Hepatocyte (in vitro differentiated cells): ENCODE measurements around the gene MSI2. TPM values are rescaled to one million over a fixed set of nuclear protein-coding genes. Genes with fewer than 3 reads are reported as not detected.

ENCODE experiments used
- DNase-seq: peaks from one replicate; pipeline ENCODE4 v3.0.0-alpha.2; 2016; ENCODE audit warnings: low spot score
- H2AFZ ChIP-seq: fragments of 200-600 bp; sonication (generic); 2 replicates; pipeline ENCODE4 v1.6.0; 2016; ENCODE audit warnings: antibody characterized with exemption, mild to moderate bottlenecking
- H3K27ac ChIP-seq: fragments of 200-600 bp; sonication (generic); 2 replicates; pipeline ENCODE4 v1.5.1; 2016; ENCODE audit warnings: mild to moderate bottlenecking
- H3K27me3 ChIP-seq: fragments of 200-600 bp; sonication (generic); 2 replicates; pipeline ENCODE4 v1.6.1; 2016
- H3K36me3 ChIP-seq: fragments of 200-600 bp; sonication (generic); replicated peaks from 2 replicates; pipeline ENCODE4 v1.5.1; 2016; ENCODE audit warnings: low read depth; ENCODE audit not compliant: insufficient read depth
- H3K4me1 ChIP-seq: fragments of 200-600 bp; sonication (generic); 2 replicates; pipeline ENCODE4 v1.5.1; 2016; ENCODE audit warnings: mild to moderate bottlenecking, moderate library complexity; ENCODE audit not compliant: insufficient read depth
- H3K4me2 ChIP-seq: fragments of 200-600 bp; sonication (generic); 2 replicates; pipeline ENCODE4 v1.6.0; 2016
- H3K4me3 ChIP-seq: fragments of 200-600 bp; sonication (generic); 2 replicates; pipeline ENCODE4 v1.5.1; 2016; ENCODE audit warnings: mild to moderate bottlenecking
- H3K79me2 ChIP-seq: fragments of 200-600 bp; sonication (generic); 2 replicates; pipeline ENCODE4 v1.6.0; 2017; ENCODE audit warnings: mild to moderate bottlenecking
- H3K9me2 ChIP-seq: fragments of 200-600 bp; sonication (generic); replicated peaks from 2 replicates; pipeline ENCODE4 v1.6.0; 2017; ENCODE audit warnings: mild to moderate bottlenecking; ENCODE audit not compliant: insufficient read depth
- H3K9me3 ChIP-seq: fragments of 200-600 bp; sonication (generic); 2 replicates; pipeline ENCODE4 v1.5.1; 2016; ENCODE audit warnings: low read depth, mild to moderate bottlenecking
- H4K20me1 ChIP-seq: fragments of 200-600 bp; sonication (generic); 2 replicates; pipeline ENCODE4 v1.6.0; 2016; ENCODE audit warnings: mild to moderate bottlenecking; ENCODE audit not compliant: insufficient read depth, poor library complexity, severe bottlenecking
- EZH2 ChIP-seq: fragments of 200-600 bp; sonication (generic); IDR thresholded peaks from 2 replicates; pipeline ENCODE4 v1.6.1; 2016; ENCODE audit warnings: antibody characterized with exemption, mild to moderate bottlenecking, borderline replicate concordance
- EZH2phosphoT487 ChIP-seq: fragments of 200-600 bp; sonication (generic); IDR thresholded peaks from one replicate; pipeline ENCODE4 v1.6.1; 2018; ENCODE audit warnings: antibody characterized with exemption, mild to moderate bottlenecking, low read depth, moderate library complexity; ENCODE audit not compliant: unreplicated experiment, severe bottlenecking
- WGBS: methylation state at CpG from one replicate; pipeline ENCODE4 v1.1.6; 2016; ENCODE audit warnings: low lambda C conversion rate; ENCODE audit errors: missing lambda C conversion rate; 5-methylcytosine and 5-hydroxymethylcytosine counted together
- polyA plus RNA-seq: library from polyadenylated mRNA; unstranded; fragments of >200 nt; fragmentation: Nextera tagmentation; extraction: Ambion mirVana; gene quantifications from 2 replicates; pipeline ENCODE4 v1.2.1, GENCODE V29; 2016
- total RNA-seq: library from RNA; depleted of rRNA; stranded (reverse); fragments of >200 nt; gene quantifications from 2 replicates; pipeline ENCODE4 v1.2.3, GENCODE V29; 2014
- TF ChIP-seq, protein P1 (sequence below): fragments of 200-600 bp; sonication (generic); IDR thresholded peaks from 2 replicates; pipeline ENCODE4 v1.5.1; 2016; ENCODE audit warnings: antibody characterized with exemption, mild to moderate bottlenecking; ENCODE audit not compliant: poor library complexity

MSI2 gene
- total and polyA plus RNA-seq, 2 experiments from 2014 or later: 16.1 to 60.6 TPM

DNA sequence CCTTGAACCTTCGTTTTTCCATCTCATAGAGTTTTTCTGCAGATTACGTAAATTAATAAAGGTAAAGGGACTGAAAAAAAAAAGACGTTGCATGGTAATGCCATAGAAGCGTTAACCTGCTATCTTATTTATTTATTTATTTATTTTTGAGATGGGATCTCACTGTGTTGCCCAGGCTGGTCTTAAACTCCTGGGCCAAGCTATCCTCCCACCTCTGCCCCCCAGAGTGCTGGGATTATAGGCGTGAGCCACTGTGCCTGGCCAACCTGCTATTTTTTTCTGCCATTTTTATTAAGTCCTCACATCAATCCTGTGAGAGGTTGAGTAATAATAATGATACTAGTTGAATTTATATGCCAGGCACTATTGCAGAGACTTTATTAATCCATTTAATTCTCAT is 7.9 kb downstream of the MSI2 start:
- Histone ChIP-seq H3K4me3 (no peak overlapping the region), H3K27ac (no peak overlapping the region), H3K9me2 (no peaks in the 10 kb centered on the region), H4K20me1 (peaks cover 21% of the 10 kb centered on the region), H3K36me3 (no peaks in the 10 kb centered on the region), H3K27me3 (no peaks in the 10 kb centered on the region), H3K79me2 (peaks cover 92% of the 10 kb centered on the region), H2AFZ (no peak overlapping the region), H3K4me1 (peaks cover 13% of the 10 kb centered on the region), H3K9me3 (no peaks in the 10 kb centered on the region), H3K4me2 (no peak overlapping the region)
- TF ChIP-seq EZH2phosphoT487 (no peak), EZH2 (no peak)
- TF ChIP-seq, protein P1, sequence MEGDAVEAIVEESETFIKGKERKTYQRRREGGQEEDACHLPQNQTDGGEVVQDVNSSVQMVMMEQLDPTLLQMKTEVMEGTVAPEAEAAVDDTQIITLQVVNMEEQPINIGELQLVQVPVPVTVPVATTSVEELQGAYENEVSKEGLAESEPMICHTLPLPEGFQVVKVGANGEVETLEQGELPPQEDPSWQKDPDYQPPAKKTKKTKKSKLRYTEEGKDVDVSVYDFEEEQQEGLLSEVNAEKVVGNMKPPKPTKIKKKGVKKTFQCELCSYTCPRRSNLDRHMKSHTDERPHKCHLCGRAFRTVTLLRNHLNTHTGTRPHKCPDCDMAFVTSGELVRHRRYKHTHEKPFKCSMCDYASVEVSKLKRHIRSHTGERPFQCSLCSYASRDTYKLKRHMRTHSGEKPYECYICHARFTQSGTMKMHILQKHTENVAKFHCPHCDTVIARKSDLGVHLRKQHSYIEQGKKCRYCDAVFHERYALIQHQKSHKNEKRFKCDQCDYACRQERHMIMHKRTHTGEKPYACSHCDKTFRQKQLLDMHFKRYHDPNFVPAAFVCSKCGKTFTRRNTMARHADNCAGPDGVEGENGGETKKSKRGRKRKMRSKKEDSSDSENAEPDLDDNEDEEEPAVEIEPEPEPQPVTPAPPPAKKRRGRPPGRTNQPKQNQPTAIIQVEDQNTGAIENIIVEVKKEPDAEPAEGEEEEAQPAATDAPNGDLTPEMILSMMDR: no peak
- no peak for DNase-seq
- WGBS: 93% methylated on average over 5 of the region's 5 CpGs

DNA sequence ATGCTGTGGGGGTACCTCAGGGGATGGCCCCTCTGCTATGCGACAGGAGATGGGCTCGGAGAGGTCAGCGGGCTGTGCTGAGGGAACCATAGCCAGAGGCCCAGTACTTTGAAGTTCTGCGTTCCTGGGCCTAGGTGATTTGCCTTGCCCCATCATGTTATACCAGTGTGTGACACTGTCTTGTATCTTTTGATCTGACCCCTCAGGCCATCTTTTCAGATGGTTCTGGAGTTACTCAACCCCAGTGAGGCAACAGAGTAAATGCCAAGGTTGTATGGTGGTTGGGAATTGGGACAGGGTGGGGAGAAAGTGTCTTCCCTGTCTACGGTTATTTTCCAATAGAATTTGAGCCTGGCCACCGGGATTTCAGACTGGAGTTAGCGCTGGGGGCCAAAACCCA is 8.5 kb downstream of the MSI2 start:
- Histone ChIP-seq H3K9me3 (no peaks in the 10 kb centered on the region), H2AFZ (no peak overlapping the region), H3K9me2 (no peaks in the 10 kb centered on the region), H3K4me3 (no peak overlapping the region), H3K79me2 (peaks cover 92% of the 10 kb centered on the region), H4K20me1 (peaks cover 20% of the 10 kb centered on the region), H3K4me2 (no peak overlapping the region), H3K27me3 (no peaks in the 10 kb centered on the region), H3K4me1 (peaks cover 10% of the 10 kb centered on the region), H3K27ac (no peak overlapping the region), H3K36me3 (no peaks in the 10 kb centered on the region)
- TF ChIP-seq EZH2: no peak
- no peak for TF ChIP-seq EZH2phosphoT487
- TF ChIP-seq, protein P1: no peak
- no peak for DNase-seq
- 75% methylated on average over 7 of the region's 7 CpGs for WGBS

DNA sequence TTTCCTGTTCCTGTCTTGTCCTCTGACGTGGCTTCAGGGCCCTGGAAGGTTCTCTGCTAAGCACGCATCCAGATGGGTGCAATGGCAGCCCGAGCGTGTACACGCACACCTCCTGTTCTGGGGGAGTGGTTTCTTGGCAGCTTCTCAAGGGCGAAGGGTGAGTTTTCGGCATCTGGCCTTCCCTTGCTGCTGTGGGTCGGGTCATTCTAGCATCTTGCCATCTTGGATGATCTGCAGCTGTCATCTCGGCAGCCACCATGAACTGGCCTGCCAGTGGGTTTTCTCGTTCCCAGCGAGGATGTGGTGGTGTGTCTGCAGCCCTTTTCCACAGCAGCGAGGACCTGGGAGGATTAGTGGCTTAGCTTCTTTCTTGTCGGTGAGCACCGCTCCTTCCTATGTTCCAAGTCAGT is 10.6 kb downstream of the MSI2 start:
- no peaks in the 10 kb centered on the region for H3K9me2 ChIP-seq
- H3K9me3 ChIP-seq: no peaks in the 10 kb centered on the region
- H2AFZ ChIP-seq: no peak overlapping the region
- H3K4me1 ChIP-seq: peaks cover 23% of the 10 kb centered on the region
- WGBS: 95% methylated on average over 14 of the region's 14 CpGs
- TF ChIP-seq, protein P1: no peak
- TF ChIP-seq EZH2phosphoT487 (no peak), EZH2 (no peak)
- no peak overlapping the region for H3K4me3 ChIP-seq
- peaks cover 90% of the 10 kb centered on the region for H3K79me2 ChIP-seq
- DNase-seq: no peak
- H3K27ac ChIP-seq: no peak overlapping the region
- H3K36me3 ChIP-seq: no peaks in the 10 kb centered on the region
- H3K4me2 ChIP-seq: no peak overlapping the region
- H4K20me1 ChIP-seq: peaks cover 32% of the 10 kb centered on the region
- no peaks in the 10 kb centered on the region for H3K27me3 ChIP-seq

DNA sequence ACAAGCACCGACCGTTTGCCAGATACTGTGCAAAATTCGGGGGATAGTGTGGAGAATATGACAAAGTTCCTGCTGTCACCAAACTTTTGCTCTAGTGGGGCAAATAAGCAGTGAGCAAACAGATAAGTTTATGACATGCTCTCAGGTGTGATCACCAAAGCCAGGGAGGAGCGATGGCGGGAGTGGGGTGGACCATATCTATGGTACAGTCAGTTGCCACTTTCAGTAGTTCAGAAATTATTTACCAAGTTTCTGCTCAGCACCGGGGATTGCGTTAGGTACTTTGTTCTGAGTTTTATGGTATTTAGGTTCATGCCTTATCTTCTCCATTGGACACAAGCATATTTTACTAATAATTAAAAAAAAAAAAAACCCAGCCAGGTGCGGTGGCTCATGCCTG is 11.9 kb downstream of the MSI2 start:
- TF ChIP-seq, protein P1: no peak
- TF ChIP-seq EZH2: no peak
- no peak for TF ChIP-seq EZH2phosphoT487
- no peaks in the 10 kb centered on the region for H3K9me2 ChIP-seq
- H3K27me3 ChIP-seq: no peaks in the 10 kb centered on the region
- peaks cover 26% of the 10 kb centered on the region for H3K4me1 ChIP-seq
- H3K79me2 ChIP-seq: peaks cover 89% of the 10 kb centered on the region
- peak; percentile 45 for DNase-seq
- H3K27ac ChIP-seq: no peak overlapping the region
- H3K36me3 ChIP-seq: no peaks in the 10 kb centered on the region
- no peak overlapping the region for H2AFZ ChIP-seq
- no peak overlapping the region for H3K4me2 ChIP-seq
- H3K4me3 ChIP-seq: no peak overlapping the region
- no peaks in the 10 kb centered on the region for H3K9me3 ChIP-seq
- H4K20me1 ChIP-seq: peaks cover 39% of the 10 kb centered on the region
- 82% methylated on average over 8 of the region's 8 CpGs for WGBS
